ENCODE measurements around the gene DTNBP1.

DNA sequence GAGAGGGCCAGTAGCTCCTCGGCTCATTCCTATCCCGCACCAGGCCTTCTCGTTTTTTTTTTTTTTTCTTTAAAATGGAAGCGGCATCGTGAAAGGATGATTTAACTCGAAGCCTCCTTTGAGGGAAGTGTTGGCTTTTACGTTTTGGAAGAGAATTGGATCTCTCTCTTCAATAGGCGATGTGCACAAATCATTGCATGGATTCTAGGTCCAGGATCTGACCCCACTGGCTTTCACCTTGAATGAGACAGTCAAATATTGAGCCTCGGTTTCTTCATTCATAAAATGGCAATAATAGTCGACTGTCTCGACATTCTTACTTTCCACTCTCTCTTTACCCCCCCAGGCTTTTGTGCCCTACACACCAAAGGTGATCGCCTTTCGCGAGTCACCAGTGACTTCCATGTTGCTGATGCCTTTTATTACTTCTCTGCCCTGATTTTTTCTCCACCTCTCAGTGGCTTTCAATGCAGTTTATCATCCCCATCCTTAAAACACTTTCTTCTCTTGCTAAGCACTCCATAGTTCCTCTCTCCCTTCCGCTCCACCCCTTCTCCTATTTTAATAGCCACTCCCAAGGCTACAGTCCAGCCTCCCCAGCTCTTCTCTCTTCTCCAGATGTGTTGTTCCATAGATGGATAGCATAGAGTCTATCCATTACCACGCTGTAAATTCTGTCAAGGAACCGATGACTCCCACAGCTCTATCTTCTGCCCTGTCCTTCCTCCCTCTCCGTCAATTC lies 473 bp upstream of the DTNBP1 start:
- TF ChIP-seq, protein P1, sequence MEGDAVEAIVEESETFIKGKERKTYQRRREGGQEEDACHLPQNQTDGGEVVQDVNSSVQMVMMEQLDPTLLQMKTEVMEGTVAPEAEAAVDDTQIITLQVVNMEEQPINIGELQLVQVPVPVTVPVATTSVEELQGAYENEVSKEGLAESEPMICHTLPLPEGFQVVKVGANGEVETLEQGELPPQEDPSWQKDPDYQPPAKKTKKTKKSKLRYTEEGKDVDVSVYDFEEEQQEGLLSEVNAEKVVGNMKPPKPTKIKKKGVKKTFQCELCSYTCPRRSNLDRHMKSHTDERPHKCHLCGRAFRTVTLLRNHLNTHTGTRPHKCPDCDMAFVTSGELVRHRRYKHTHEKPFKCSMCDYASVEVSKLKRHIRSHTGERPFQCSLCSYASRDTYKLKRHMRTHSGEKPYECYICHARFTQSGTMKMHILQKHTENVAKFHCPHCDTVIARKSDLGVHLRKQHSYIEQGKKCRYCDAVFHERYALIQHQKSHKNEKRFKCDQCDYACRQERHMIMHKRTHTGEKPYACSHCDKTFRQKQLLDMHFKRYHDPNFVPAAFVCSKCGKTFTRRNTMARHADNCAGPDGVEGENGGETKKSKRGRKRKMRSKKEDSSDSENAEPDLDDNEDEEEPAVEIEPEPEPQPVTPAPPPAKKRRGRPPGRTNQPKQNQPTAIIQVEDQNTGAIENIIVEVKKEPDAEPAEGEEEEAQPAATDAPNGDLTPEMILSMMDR (tag by site-specific recombination; IDR thresholded peaks at IDR 0.05), result no peak
- TF ChIP-seq, protein P2, sequence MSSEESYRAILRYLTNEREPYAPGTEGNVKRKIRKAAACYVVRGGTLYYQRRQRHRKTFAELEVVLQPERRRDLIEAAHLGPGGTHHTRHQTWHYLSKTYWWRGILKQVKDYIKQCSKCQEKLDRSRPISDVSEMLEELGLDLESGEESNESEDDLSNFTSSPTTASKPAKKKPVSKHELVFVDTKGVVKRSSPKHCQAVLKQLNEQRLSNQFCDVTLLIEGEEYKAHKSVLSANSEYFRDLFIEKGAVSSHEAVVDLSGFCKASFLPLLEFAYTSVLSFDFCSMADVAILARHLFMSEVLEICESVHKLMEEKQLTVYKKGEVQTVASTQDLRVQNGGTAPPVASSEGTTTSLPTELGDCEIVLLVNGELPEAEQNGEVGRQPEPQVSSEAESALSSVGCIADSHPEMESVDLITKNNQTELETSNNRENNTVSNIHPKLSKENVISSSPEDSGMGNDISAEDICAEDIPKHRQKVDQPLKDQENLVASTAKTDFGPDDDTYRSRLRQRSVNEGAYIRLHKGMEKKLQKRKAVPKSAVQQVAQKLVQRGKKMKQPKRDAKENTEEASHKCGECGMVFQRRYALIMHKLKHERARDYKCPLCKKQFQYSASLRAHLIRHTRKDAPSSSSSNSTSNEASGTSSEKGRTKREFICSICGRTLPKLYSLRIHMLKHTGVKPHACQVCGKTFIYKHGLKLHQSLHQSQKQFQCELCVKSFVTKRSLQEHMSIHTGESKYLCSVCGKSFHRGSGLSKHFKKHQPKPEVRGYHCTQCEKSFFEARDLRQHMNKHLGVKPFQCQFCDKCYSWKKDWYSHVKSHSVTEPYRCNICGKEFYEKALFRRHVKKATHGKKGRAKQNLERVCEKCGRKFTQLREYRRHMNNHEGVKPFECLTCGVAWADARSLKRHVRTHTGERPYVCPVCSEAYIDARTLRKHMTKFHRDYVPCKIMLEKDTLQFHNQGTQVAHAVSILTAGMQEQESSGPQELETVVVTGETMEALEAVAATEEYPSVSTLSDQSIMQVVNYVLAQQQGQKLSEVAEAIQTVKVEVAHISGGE (tag by site-specific recombination; conservative IDR thresholded peaks at IDR 0.05; ENCODE audit: low read depth), result no peak
- no peak for TF ChIP-seq SETDB1 (IDR thresholded peaks at IDR 0.05; ENCODE audit: insufficient read length, low read length)
- TF ChIP-seq, protein P3, sequence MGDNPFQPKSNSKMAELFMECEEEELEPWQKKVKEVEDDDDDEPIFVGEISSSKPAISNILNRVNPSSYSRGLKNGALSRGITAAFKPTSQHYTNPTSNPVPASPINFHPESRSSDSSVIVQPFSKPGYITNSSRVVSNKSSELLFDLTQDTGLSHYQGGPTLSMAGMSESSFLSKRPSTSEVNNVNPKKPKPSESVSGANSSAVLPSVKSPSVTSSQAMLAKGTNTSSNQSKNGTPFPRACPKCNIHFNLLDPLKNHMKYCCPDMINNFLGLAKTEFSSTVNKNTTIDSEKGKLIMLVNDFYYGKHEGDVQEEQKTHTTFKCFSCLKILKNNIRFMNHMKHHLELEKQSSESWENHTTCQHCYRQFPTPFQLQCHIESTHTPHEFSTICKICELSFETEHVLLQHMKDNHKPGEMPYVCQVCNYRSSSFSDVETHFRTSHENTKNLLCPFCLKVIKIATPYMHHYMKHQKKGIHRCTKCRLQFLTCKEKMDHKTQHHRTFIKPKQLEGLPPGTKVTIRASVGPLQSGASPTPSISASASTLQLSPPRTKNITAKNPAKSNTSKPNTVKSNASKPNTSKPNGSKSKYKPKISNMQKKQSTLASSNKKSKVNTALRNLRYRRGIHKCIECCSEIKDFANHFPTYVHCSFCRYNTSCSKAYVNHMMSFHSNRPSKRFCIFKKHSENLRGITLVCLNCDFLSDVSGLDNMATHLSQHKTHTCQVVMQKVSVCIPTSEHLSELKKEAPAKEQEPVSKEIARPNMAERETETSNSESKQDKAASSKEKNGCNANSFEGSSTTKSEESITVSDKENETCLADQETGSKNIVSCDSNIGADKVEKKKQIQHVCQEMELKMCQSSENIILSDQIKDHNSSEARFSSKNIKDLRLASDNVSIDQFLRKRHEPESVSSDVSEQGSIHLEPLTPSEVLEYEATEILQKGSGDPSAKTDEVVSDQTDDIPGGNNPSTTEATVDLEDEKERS (tag by site-specific recombination; IDR thresholded peaks at IDR 0.05), result no peak
- TF ChIP-seq ZNF791 (tag by site-specific recombination; IDR thresholded peaks at IDR 0.05), result no peak
- TF ChIP-seq ZNF48 (tag by site-specific recombination; IDR thresholded peaks at IDR 0.05), result no peak
- TF ChIP-seq ZNF416 (tag by site-specific recombination; IDR thresholded peaks at IDR 0.05), result no peak
- no peak for TF ChIP-seq SP2 (tag by site-specific recombination; IDR thresholded peaks at IDR 0.05)
- TF ChIP-seq ZNF549 (tag by site-specific recombination; IDR thresholded peaks at IDR 0.05), result no peak

Data from HEK293 (cell line).